HEK293 (cell line): ENCODE data around the gene CNTLN.

Experiments
- PBX3 ChIP-seq: sonication (generic); formaldehyde crosslinking; IDR thresholded peaks from 2 replicates; pipeline ENCODE4 v1.8.1; 2022; ENCODE audit warnings: mild to moderate bottlenecking, moderate library complexity, missing genetic modification reagents
- ZNF239 ChIP-seq: fragments of 450-650 bp; formaldehyde crosslinking; IDR thresholded peaks from 2 replicates; pipeline ENCODE4 v1.5.1; 2016; ENCODE audit warnings: missing biosample characterization, missing genetic modification characterization
- ZNF292 ChIP-seq: fragments of 450-650 bp; formaldehyde crosslinking; IDR thresholded peaks from 2 replicates; pipeline ENCODE4 v1.5.1; 2016; ENCODE audit warnings: low read depth, missing biosample characterization, missing genetic modification characterization, borderline replicate concordance
- TF ChIP-seq, protein P1 (sequence below): fragments of 450-650 bp; formaldehyde crosslinking; IDR thresholded peaks from 2 replicates; pipeline ENCODE4 v1.5.1; 2016; ENCODE audit warnings: missing biosample characterization, missing genetic modification characterization
- TF ChIP-seq, protein P2 (sequence below): fragments of 450-650 bp; formaldehyde crosslinking; IDR thresholded peaks from 2 replicates; pipeline ENCODE4 v1.5.1; 2016; ENCODE audit warnings: missing biosample characterization, missing genetic modification characterization

DNA sequence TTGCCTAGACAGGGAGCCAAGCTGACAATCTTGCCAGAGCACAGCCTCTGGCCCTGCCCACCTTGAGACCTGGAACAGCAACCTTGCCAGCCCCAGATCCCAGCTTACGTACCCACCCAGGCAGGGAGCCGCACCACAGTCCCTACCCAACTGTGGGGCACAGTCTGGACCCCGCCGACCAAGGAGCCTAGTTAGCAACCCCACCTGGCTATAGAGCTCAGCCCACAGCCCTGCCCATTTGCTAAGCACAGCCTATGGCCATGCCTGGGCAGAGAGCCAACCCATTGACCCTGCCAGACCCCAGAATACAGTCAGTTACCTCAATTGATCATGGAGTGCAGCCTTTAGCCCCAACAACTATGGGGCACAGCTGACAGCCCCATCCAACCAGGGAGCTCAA, 346.1 kb downstream of the CNTLN start:
- TF ChIP-seq ZNF239 (tag by site-specific recombination): no peak
- TF ChIP-seq, protein P1, sequence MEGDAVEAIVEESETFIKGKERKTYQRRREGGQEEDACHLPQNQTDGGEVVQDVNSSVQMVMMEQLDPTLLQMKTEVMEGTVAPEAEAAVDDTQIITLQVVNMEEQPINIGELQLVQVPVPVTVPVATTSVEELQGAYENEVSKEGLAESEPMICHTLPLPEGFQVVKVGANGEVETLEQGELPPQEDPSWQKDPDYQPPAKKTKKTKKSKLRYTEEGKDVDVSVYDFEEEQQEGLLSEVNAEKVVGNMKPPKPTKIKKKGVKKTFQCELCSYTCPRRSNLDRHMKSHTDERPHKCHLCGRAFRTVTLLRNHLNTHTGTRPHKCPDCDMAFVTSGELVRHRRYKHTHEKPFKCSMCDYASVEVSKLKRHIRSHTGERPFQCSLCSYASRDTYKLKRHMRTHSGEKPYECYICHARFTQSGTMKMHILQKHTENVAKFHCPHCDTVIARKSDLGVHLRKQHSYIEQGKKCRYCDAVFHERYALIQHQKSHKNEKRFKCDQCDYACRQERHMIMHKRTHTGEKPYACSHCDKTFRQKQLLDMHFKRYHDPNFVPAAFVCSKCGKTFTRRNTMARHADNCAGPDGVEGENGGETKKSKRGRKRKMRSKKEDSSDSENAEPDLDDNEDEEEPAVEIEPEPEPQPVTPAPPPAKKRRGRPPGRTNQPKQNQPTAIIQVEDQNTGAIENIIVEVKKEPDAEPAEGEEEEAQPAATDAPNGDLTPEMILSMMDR (tag by site-specific recombination): no peak
- TF ChIP-seq ZNF292 (tag by site-specific recombination): no peak
- TF ChIP-seq, protein P2, sequence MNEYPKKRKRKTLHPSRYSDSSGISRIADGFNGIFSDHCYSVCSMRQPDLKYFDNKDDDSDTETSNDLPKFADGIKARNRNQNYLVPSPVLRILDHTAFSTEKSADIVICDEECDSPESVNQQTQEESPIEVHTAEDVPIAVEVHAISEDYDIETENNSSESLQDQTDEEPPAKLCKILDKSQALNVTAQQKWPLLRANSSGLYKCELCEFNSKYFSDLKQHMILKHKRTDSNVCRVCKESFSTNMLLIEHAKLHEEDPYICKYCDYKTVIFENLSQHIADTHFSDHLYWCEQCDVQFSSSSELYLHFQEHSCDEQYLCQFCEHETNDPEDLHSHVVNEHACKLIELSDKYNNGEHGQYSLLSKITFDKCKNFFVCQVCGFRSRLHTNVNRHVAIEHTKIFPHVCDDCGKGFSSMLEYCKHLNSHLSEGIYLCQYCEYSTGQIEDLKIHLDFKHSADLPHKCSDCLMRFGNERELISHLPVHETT (tag by site-specific recombination): no peak
- TF ChIP-seq PBX3 (CRISPR knock-in tag): no peak
